Measurements from ENCODE around the gene RNF41. TPM values are rescaled to one million over a fixed set of nuclear protein-coding genes. Genes with fewer than 3 reads are reported as not detected.
A peak's percentile ranks its signal among the peaks of the same experiment; 100 is the strongest.

The RNF41 gene
- total RNA-seq, 6 experiments from 2014 or later = 10.6 to 23.0 (median 12.3) TPM

- no peak for TF ChIP-seq CTCF (IDR thresholded peaks at IDR 0.05)
- TF ChIP-seq POLR2A (IDR thresholded peaks at IDR 0.05) = no peak
- peaks cover 0 to 22% (median 3%) of the 10 kb centered on the region in 4 donors for H3K4me1 ChIP-seq
- H3K4me3 ChIP-seq = no peak overlapping the region
- WGBS (ENCODE audit: insufficient coverage, low coverage, low lambda C conversion rate, missing lambda C conversion rate) = 52% methylated on average over 4 of the region's 11 CpGs
- no peaks in the 10 kb centered on the region for H3K9me3 ChIP-seq
- peaks cover 9 to 78% (median 30%) of the 10 kb centered on the region in 4 donors for H3K36me3 ChIP-seq
- ATAC-seq (peak in 1 of 4 donors; percentile 5), DNase-seq (no peak)
- intact Hi-C loops (cut with DNase I) = no loop called here
- no peaks in the 10 kb centered on the region for H3K27me3 ChIP-seq
- H3K27ac ChIP-seq = no peak overlapping the region
Measured at GRCh38 chr12:56163533-56164344, 58.0 kb downstream of the RNF41 start.

GRCh38 chr12:56162468-56163290 is 59.0 kb downstream of the RNF41 start:
- Histone ChIP-seq H3K4me1 (peaks cover 0 to 22% (median 3%) of the 10 kb centered on the region in 4 donors), H3K27ac (no peak overlapping the region), H3K36me3 (peaks cover 7 to 73% (median 30%) of the 10 kb centered on the region in 4 donors), H3K4me3 (no peak overlapping the region), H3K27me3 (no peaks in the 10 kb centered on the region), H3K9me3 (no peaks in the 10 kb centered on the region)
- no peak for TF ChIP-seq POLR2A (IDR thresholded peaks at IDR 0.05)
- TF ChIP-seq CTCF (IDR thresholded peaks at IDR 0.05) = no peak
- DNase-seq = no peak
- intact Hi-C loops (cut with DNase I) = no loop called here
- 61% methylated on average over 9 of the region's 11 CpGs for WGBS (ENCODE audit: insufficient coverage, low coverage, low lambda C conversion rate, missing lambda C conversion rate)
- ATAC-seq = no peak

GRCh38 chr12:56161690-56162351 is 59.9 kb downstream of the RNF41 start:
- peaks cover 7 to 65% (median 30%) of the 10 kb centered on the region in 4 donors for H3K36me3 ChIP-seq
- H3K27me3 ChIP-seq = no peaks in the 10 kb centered on the region
- intact Hi-C loops (cut with DNase I) = no loop called here
- H3K4me3 ChIP-seq = no peak overlapping the region
- no peak for TF ChIP-seq CTCF (IDR thresholded peaks at IDR 0.05)
- no peak for TF ChIP-seq POLR2A (IDR thresholded peaks at IDR 0.05)
- 73% methylated on average over 7 of the region's 10 CpGs for WGBS (ENCODE audit: insufficient coverage, low coverage, low lambda C conversion rate, missing lambda C conversion rate)
- peak overlapping the region in 2 of 3 donors; percentile 36 to 89 for H3K27ac ChIP-seq
- DNase-seq (no peak), ATAC-seq (no peak)
- peaks cover 0 to 28% (median 3%) of the 10 kb centered on the region in 4 donors for H3K4me1 ChIP-seq
- H3K9me3 ChIP-seq = no peaks in the 10 kb centered on the region

GRCh38 chr12:56160894-56161689 is 60.6 kb downstream of the RNF41 start:
- DNase-seq = no peak
- peaks cover 0 to 28% (median 3%) of the 10 kb centered on the region in 4 donors for H3K4me1 ChIP-seq

More at GRCh38 chr12:56160894-56161689, 60.6 kb downstream of the RNF41 start:
- WGBS (ENCODE audit: insufficient coverage, low coverage, low lambda C conversion rate, missing lambda C conversion rate) = 66% methylated on average over 7 of the region's 11 CpGs
- no peaks in the 10 kb centered on the region for H3K27me3 ChIP-seq
- H3K4me3 ChIP-seq = peak overlapping the region in 2 of 3 donors; percentile 66 to 87
- intact Hi-C loops (cut with DNase I) = no loop called here
- H3K27ac ChIP-seq = peak overlapping the region; percentile 36 to 97 (median 89)
- TF ChIP-seq CTCF (IDR thresholded peaks at IDR 0.05) = no peak
- TF ChIP-seq POLR2A (IDR thresholded peaks at IDR 0.05) = no peak
- H3K36me3 ChIP-seq = peaks cover 7 to 59% (median 26%) of the 10 kb centered on the region in 4 donors
- ATAC-seq = no peak
- no peaks in the 10 kb centered on the region for H3K9me3 ChIP-seq

All from right lobe of liver (tissue), 6 donors.